ENCODE measurements around the gene PEX5L.

PEX5L gene

GRCh38 chr3:179958143-179958542 is 78.6 kb downstream of the PEX5L start:
- in situ Hi-C loops (cut with MboI; ENCODE audit: low sequenced_read_pairs), result no loop called here

GRCh38 chr3:179957264-179957845 is 79.4 kb downstream of the PEX5L start:
- in situ Hi-C loops (cut with MboI; ENCODE audit: low sequenced_read_pairs), result no loop called here

- in situ Hi-C loops (cut with MboI; ENCODE audit: low sequenced_read_pairs), result no loop called here
Observed at GRCh38 chr3:179956416-179956830, 80.3 kb downstream of the PEX5L start.

GRCh38 chr3:179955809-179956208 is 80.9 kb downstream of the PEX5L start:
- in situ Hi-C loops (cut with MboI; ENCODE audit: low sequenced_read_pairs), result no loop called here

GRCh38 chr3:179955286-179955685 is 81.5 kb downstream of the PEX5L start:
- in situ Hi-C loops (cut with MboI; ENCODE audit: low sequenced_read_pairs), result no loop called here

- in situ Hi-C loops (cut with MboI; ENCODE audit: low sequenced_read_pairs), result no loop called here
Observed at GRCh38 chr3:179953993-179954870, 82.5 kb downstream of the PEX5L start.

GRCh38 chr3:179950840-179951239 is 85.9 kb downstream of the PEX5L start:
- in situ Hi-C loops (cut with MboI; ENCODE audit: low sequenced_read_pairs), result no loop called here

- in situ Hi-C loops (cut with MboI; ENCODE audit: low sequenced_read_pairs), result no loop called here
Observed at GRCh38 chr3:179949869-179950268, 86.9 kb downstream of the PEX5L start.

GRCh38 chr3:179949412-179949811 is 87.3 kb downstream of the PEX5L start:
- in situ Hi-C loops (cut with MboI; ENCODE audit: low sequenced_read_pairs), result no loop called here

- in situ Hi-C loops (cut with MboI; ENCODE audit: low sequenced_read_pairs), result no loop called here
Observed at GRCh38 chr3:179948740-179949139, 88.0 kb downstream of the PEX5L start.

GRCh38 chr3:179945569-179945968 is 91.2 kb downstream of the PEX5L start:
- in situ Hi-C loops (cut with MboI; ENCODE audit: low sequenced_read_pairs), result no loop called here

- in situ Hi-C loops (cut with MboI; ENCODE audit: low sequenced_read_pairs), result no loop called here
Observed at GRCh38 chr3:179943117-179943880, 93.4 kb downstream of the PEX5L start.

GRCh38 chr3:179942553-179943075 is 94.1 kb downstream of the PEX5L start:
- in situ Hi-C loops (cut with MboI; ENCODE audit: low sequenced_read_pairs), result no loop called here

GRCh38 chr3:179935710-179936109 is 101.0 kb downstream of the PEX5L start:
- in situ Hi-C loops (cut with MboI; ENCODE audit: low sequenced_read_pairs), result no loop called here

- in situ Hi-C loops (cut with MboI; ENCODE audit: low sequenced_read_pairs), result no loop called here
Observed at GRCh38 chr3:179933914-179934313, 102.8 kb downstream of the PEX5L start.

- in situ Hi-C loops (cut with MboI; ENCODE audit: low sequenced_read_pairs), result no loop called here
Observed at GRCh38 chr3:179933080-179933479, 103.7 kb downstream of the PEX5L start.

GRCh38 chr3:179932674-179933073 is 104.1 kb downstream of the PEX5L start:
- in situ Hi-C loops (cut with MboI; ENCODE audit: low sequenced_read_pairs), result no loop called here

- in situ Hi-C loops (cut with MboI; ENCODE audit: low sequenced_read_pairs), result no loop called here
Observed at GRCh38 chr3:179929091-179929529, 107.6 kb downstream of the PEX5L start.

- in situ Hi-C loops (cut with MboI; ENCODE audit: low sequenced_read_pairs), result no loop called here
Observed at GRCh38 chr3:179927191-179927590, 109.5 kb downstream of the PEX5L start.

GRCh38 chr3:179921951-179922350 is 114.8 kb downstream of the PEX5L start:
- in situ Hi-C loops (cut with MboI; ENCODE audit: low sequenced_read_pairs), result no loop called here

GRCh38 chr3:179921500-179921899 is 115.2 kb downstream of the PEX5L start:
- in situ Hi-C loops (cut with MboI; ENCODE audit: low sequenced_read_pairs), result no loop called here
